Measurements from ENCODE around the gene SLC10A2.

- TF ChIP-seq CTCF (IDR thresholded peaks at IDR 0.05; ENCODE audit: low read length) (no peak), EZH2 (IDR thresholded peaks at IDR 0.05; ENCODE audit: borderline replicate concordance, low read length) (no peak)
These were observed 34.6 kb upstream of the SLC10A2 start for GRCh38 chr13:103100830-103101229.
